AG04449 (cell line): ENCODE data around the gene CNOT10.
"Not testable (repeated sequence)": the region's sequence is repeated elsewhere in the genome, so short reads cannot be mapped to it uniquely, and the experiment has no call there.

Experiments used
- CTCF ChIA-PET: fragments of 350-600 bp; formaldehyde crosslinking; extraction: SDS; loops from one replicate; lab custom pipeline; 2021; ENCODE audit warnings: antibody characterized with exemption; lab: Yijun Ruan, JAX
- POLR2A ChIA-PET: fragments of 400-600, 350-600 bp; formaldehyde crosslinking; extraction: SDS; loops from one replicate; lab custom pipeline; 2020; ENCODE audit warnings: antibody characterized with exemption, inconsistent platforms; lab: Yijun Ruan, JAX
- DNase-seq: peaks from one replicate; pipeline ENCODE4 v3.0.0-alpha.2; 2010; ENCODE audit warnings: low read depth, low spot score
- H3K4me3 ChIP-seq: 2 replicates; pipeline ENCODE4 v1.5.1; 2011; ENCODE audit warnings: low read depth, mild to moderate bottlenecking, control low read depth, low read length
- CTCF ChIP-seq: IDR thresholded peaks from one replicate; pipeline ENCODE4 v1.5.1; 2011; ENCODE audit warnings: mild to moderate bottlenecking, moderate library complexity, low read length, control low read depth, inconsistent platforms; ENCODE audit not compliant: insufficient read depth; ENCODE audit errors: missing control alignments

The CNOT10 gene

GRCh38 chr3:32780735-32781210, 95.8 kb downstream of the CNOT10 start:
- DNase-seq = no peak
- POLR2A ChIA-PET = no interaction called here
- CTCF ChIA-PET = interaction anchor here (0.6 to 4.0 kb wide), 14 partner anchors 9 to 714 kb away, joined by 3 to 38 read pairs (median 4); no protein-coding TSS in a partner anchor
- TF ChIP-seq CTCF = peak; percentile 12
- H3K4me3 ChIP-seq = peak overlapping the region; percentile 65

GRCh38 chr3:32781211-32781968, 96.4 kb downstream of the CNOT10 start:
- H3K4me3 ChIP-seq = peak overlapping the region; percentile 65
- DNase-seq = no peak
- ChIA-PET POLR2A (no interaction called here), CTCF (interaction anchor here (0.6 to 4.0 kb wide), 24 partner anchors 9 to 713 kb away, joined by 3 to 38 read pairs (median 3); no protein-coding TSS in a partner anchor)
- TF ChIP-seq CTCF = peak; percentile 88

GRCh38 chr3:32781969-32782270, 96.9 kb downstream of the CNOT10 start:
- POLR2A ChIA-PET, H3K4me3 ChIP-seq, DNase-seq: not testable (repeated sequence)
- CTCF ChIA-PET = interaction anchor here (0.6 to 4.0 kb wide), 16 partner anchors 9 to 117 kb away, joined by 3 to 38 read pairs (median 4); no protein-coding TSS in a partner anchor

GRCh38 chr3:32782407-32782806, 97.4 kb downstream of the CNOT10 start:
- no peak for TF ChIP-seq CTCF
- ChIA-PET CTCF (interaction anchor here (1.1 to 4.0 kb wide), 7 partner anchors 9 to 116 kb away, joined by 3 to 38 read pairs (median 3); no protein-coding TSS in a partner anchor), POLR2A (no interaction called here)

GRCh38 chr3:32791833-32792232, 106.8 kb downstream of the CNOT10 start:
- no peak overlapping the region for H3K4me3 ChIP-seq
- no peak for TF ChIP-seq CTCF
- ChIA-PET POLR2A (no interaction called here), CTCF (interaction anchor here (0.9 to 2.4 kb wide), 4 partner anchors 9 to 19 kb away, joined by 3 to 15 read pairs (median 5); no protein-coding TSS in a partner anchor)
- no peak for DNase-seq

More at GRCh38 chr3:32782407-32782806, 97.4 kb downstream of the CNOT10 start:
- no peak for DNase-seq
- H3K4me3 ChIP-seq = no peak overlapping the region

GRCh38 chr3:32794487-32795308, 109.7 kb downstream of the CNOT10 start:
- no peak overlapping the region for H3K4me3 ChIP-seq
- POLR2A ChIA-PET = no interaction called here
- no peak for TF ChIP-seq CTCF
- CTCF ChIA-PET = interaction anchor here (1.0 to 2.2 kb wide), 3 partner anchors 13 to 18 kb away, joined by 3 to 7 read pairs (median 6); no protein-coding TSS in a partner anchor
- DNase-seq = no peak

GRCh38 chr3:32796384-32796950, 111.5 kb downstream of the CNOT10 start:
- POLR2A ChIA-PET, DNase-seq, H3K4me3 ChIP-seq, CTCF ChIA-PET: not testable (repeated sequence)
